OCI-LY1 (cell line): ENCODE results near the gene ITGA6.

Experiments
- CTCF ChIP-seq: fragments of 200-600 bp; sonication (generic), shearing (Covaris generic); IDR thresholded peaks from 2 replicates; pipeline ENCODE4 v1.5.1; 2017; ENCODE audit warnings: mild to moderate bottlenecking, antibody characterized with exemption, low read length, moderate library complexity, mixed read lengths
- EZH2 ChIP-seq: fragments of 200-600 bp; sonication (generic), shearing (Covaris generic); IDR thresholded peaks from 2 replicates; pipeline ENCODE4 v1.8.0; 2017; ENCODE audit warnings: borderline replicate concordance, mixed run types, mild to moderate bottlenecking, antibody characterized with exemption, low read length, moderate library complexity, mixed read lengths

GRCh38 chr2:172447811-172448493, 20.6 kb downstream of the ITGA6 start:
- TF ChIP-seq CTCF: no peak
- no peak for TF ChIP-seq EZH2
